Neural progenitor cell (in vitro differentiated cells): ENCODE data around the gene NUAK1. TPM values are rescaled to one million over a fixed set of nuclear protein-coding genes. Genes with fewer than 3 reads are reported as not detected.

Source experiments
- DNase-seq: peaks from one replicate; pipeline ENCODE4 v3.0.0-alpha.2; 2016; ENCODE audit warnings: low spot score
- H2AFZ ChIP-seq: fragments of 200-600 bp; sonication (generic); replicated peaks from 2 replicates; pipeline ENCODE4 v1.6.1; 2016; ENCODE audit warnings: antibody characterized with exemption
- H3F3A ChIP-seq: fragments of 200-600 bp; sonication (generic); 2 replicates; pipeline ENCODE4 v1.6.1; 2016; ENCODE audit warnings: antibody characterized with exemption, low read depth
- H3K27ac ChIP-seq: fragments of 200-600 bp; sonication (generic); 2 replicates; pipeline ENCODE4 v1.5.1; 2016; ENCODE audit warnings: mild to moderate bottlenecking
- H3K27me3 ChIP-seq: fragments of 200-600 bp; sonication (generic); 2 replicates; pipeline ENCODE4 v1.6.1; 2016; ENCODE audit warnings: mild to moderate bottlenecking, moderate library complexity
- H3K36me3 ChIP-seq: fragments of 200-600 bp; sonication (generic); 2 replicates; pipeline ENCODE4 v1.5.1; 2016
- H3K4me1 ChIP-seq: fragments of 200-600 bp; sonication (generic); 2 replicates; pipeline ENCODE4 v1.6.1; 2016; ENCODE audit warnings: mixed run types
- H3K4me2 ChIP-seq: fragments of 200-600 bp; sonication (generic); 2 replicates; pipeline ENCODE4 v1.6.1; 2016
- H3K4me3 ChIP-seq: fragments of 200-600 bp; sonication (generic); 2 replicates; pipeline ENCODE4 v1.5.1; 2016
- H3K79me2 ChIP-seq: fragments of 200-600 bp; sonication (generic); 2 replicates; pipeline ENCODE4 v1.6.1; 2016; ENCODE audit warnings: low read depth
- H3K9ac ChIP-seq: fragments of 200-600 bp; sonication (generic); 2 replicates; pipeline ENCODE4 v1.6.1; 2016
- H3K9me3 ChIP-seq: fragments of 200-600 bp; sonication (generic); 2 replicates; pipeline ENCODE4 v1.5.1; 2016; ENCODE audit warnings: low read depth
- H4K20me1 ChIP-seq: fragments of 200-600 bp; sonication (generic); 2 replicates; pipeline ENCODE4 v1.6.1; 2016; ENCODE audit warnings: low read depth
- H3K27ac Mint-ChIP-seq: 3 replicates; pipeline ENCODE4 v1.8.0; 2021; ENCODE audit warnings: mixed read lengths
- H3K27me3 Mint-ChIP-seq: 2 replicates; pipeline ENCODE4 v1.8.0; 2022; ENCODE audit warnings: low read depth, mild to moderate bottlenecking, inconsistent platforms, moderate library complexity, mixed read lengths; ENCODE audit not compliant: insufficient read depth
- H3K36me3 Mint-ChIP-seq: 3 replicates; pipeline ENCODE4 v1.8.0; 2021; ENCODE audit warnings: mixed read lengths
- H3K4me1 Mint-ChIP-seq: 3 replicates; pipeline ENCODE4 v1.8.0; 2021; ENCODE audit warnings: mixed read lengths
- H3K4me3 Mint-ChIP-seq: 3 replicates; pipeline ENCODE4 v1.8.0; 2021; ENCODE audit warnings: mild to moderate bottlenecking, moderate library complexity, mixed read lengths
- H3K9me3 Mint-ChIP-seq: 3 replicates; pipeline ENCODE4 v1.8.0; 2020; ENCODE audit warnings: mixed read lengths
- CTCF ChIP-seq: fragments of 200-600 bp; sonication (generic); IDR thresholded peaks from 2 replicates; pipeline ENCODE4 v1.5.1; 2017; ENCODE audit warnings: antibody characterized with exemption, mild to moderate bottlenecking
- EZH2 ChIP-seq: fragments of 200-600 bp; sonication (generic); IDR thresholded peaks from 2 replicates; pipeline ENCODE4 v1.6.1; 2017; ENCODE audit warnings: antibody characterized with exemption, mild to moderate bottlenecking, moderate library complexity
- EZH2phosphoT487 ChIP-seq: fragments of 200-600 bp; sonication (generic); IDR thresholded peaks from 2 replicates; pipeline ENCODE4 v1.6.1; 2017; ENCODE audit warnings: antibody characterized with exemption
- total RNA-seq: library from RNA; depleted of rRNA; stranded (reverse); fragments of >200 nt; gene quantifications from 2 replicates; pipeline ENCODE4 v1.2.3, GENCODE V29; 2015; ENCODE audit warnings: low replicate concordance

Gene NUAK1
- total RNA-seq, 1 donor from 2014 or later: 18.8 TPM

GRCh38 chr12:106039242-106039641 lies 99.5 kb downstream of the NUAK1 start:
- Histone ChIP-seq H3K9ac (no peak overlapping the region), H3K4me3 (no peak overlapping the region), H3F3A (no peaks in the 10 kb centered on the region), H3K4me1 (no peaks in the 10 kb centered on the region), H2AFZ (no peak overlapping the region), H4K20me1 (no peaks in the 10 kb centered on the region), H3K27ac (no peak overlapping the region), H3K27me3 (no peaks in the 10 kb centered on the region), H3K36me3 (no peaks in the 10 kb centered on the region), H3K4me2 (no peak overlapping the region), H3K79me2 (no peaks in the 10 kb centered on the region), H3K9me3 (no peaks in the 10 kb centered on the region)
- TF ChIP-seq EZH2phosphoT487 (no peak), EZH2 (no peak), CTCF (no peak)
- Mint-ChIP-seq H3K27me3 (peaks cover 3% of the 10 kb centered on the region), H3K27ac (no peak overlapping the region), H3K36me3 (peaks cover 2% of the 10 kb centered on the region), H3K4me1 (peaks cover 9% of the 10 kb centered on the region), H3K9me3 (no peaks in the 10 kb centered on the region), H3K4me3 (no peak overlapping the region)
- no peak for DNase-seq

- Mint-ChIP-seq H3K36me3 (peaks cover 2% of the 10 kb centered on the region), H3K4me1 (peaks cover 15% of the 10 kb centered on the region), H3K27ac (peak overlapping the region; percentile 90), H3K9me3 (no peaks in the 10 kb centered on the region), H3K4me3 (no peak overlapping the region), H3K27me3 (peaks cover 3% of the 10 kb centered on the region)
- no peaks in the 10 kb centered on the region for H3K27me3 ChIP-seq
- no peaks in the 10 kb centered on the region for H3K36me3 ChIP-seq
- no peak for DNase-seq
- no peaks in the 10 kb centered on the region for H3F3A ChIP-seq
- H3K9me3 ChIP-seq: no peaks in the 10 kb centered on the region
- H3K79me2 ChIP-seq: no peaks in the 10 kb centered on the region
- no peaks in the 10 kb centered on the region for H4K20me1 ChIP-seq
- no peak overlapping the region for H3K27ac ChIP-seq
- no peak overlapping the region for H3K9ac ChIP-seq
- no peaks in the 10 kb centered on the region for H3K4me1 ChIP-seq
- H3K4me2 ChIP-seq: no peak overlapping the region
- TF ChIP-seq EZH2phosphoT487 (no peak), CTCF (no peak), EZH2 (no peak)
- no peak overlapping the region for H2AFZ ChIP-seq
- no peak overlapping the region for H3K4me3 ChIP-seq
Observed at GRCh38 chr12:106037524-106038298, 101.0 kb downstream of the NUAK1 start.

- Histone ChIP-seq H3F3A (no peaks in the 10 kb centered on the region), H3K36me3 (no peaks in the 10 kb centered on the region), H4K20me1 (no peaks in the 10 kb centered on the region), H3K79me2 (no peaks in the 10 kb centered on the region), H3K9me3 (no peaks in the 10 kb centered on the region), H2AFZ (no peak overlapping the region), H3K27me3 (no peaks in the 10 kb centered on the region), H3K4me2 (no peak overlapping the region), H3K27ac (no peak overlapping the region), H3K4me3 (no peak overlapping the region), H3K4me1 (no peaks in the 10 kb centered on the region), H3K9ac (no peak overlapping the region)
- no peak overlapping the region for H3K27ac Mint-ChIP-seq
- no peak for DNase-seq
- TF ChIP-seq EZH2 (no peak), CTCF (no peak), EZH2phosphoT487 (no peak)
- H3K27me3 Mint-ChIP-seq: peaks cover 3% of the 10 kb centered on the region
- no peak overlapping the region for H3K4me3 Mint-ChIP-seq
- H3K4me1 Mint-ChIP-seq: peaks cover 18% of the 10 kb centered on the region
- peaks cover 2% of the 10 kb centered on the region for H3K36me3 Mint-ChIP-seq
- H3K9me3 Mint-ChIP-seq: no peaks in the 10 kb centered on the region
Observed at GRCh38 chr12:106035421-106035820, 103.3 kb downstream of the NUAK1 start.
